HepG2 (cell line): ENCODE measurements around the gene ASF1B. TPM values are rescaled to one million over a fixed set of nuclear protein-coding genes. Genes with fewer than 3 reads are reported as not detected.
A peak's percentile ranks its signal among the peaks of the same experiment; 100 is the strongest.

Experiments used
- ADNP ChIP-seq: sonication (generic); formaldehyde crosslinking; IDR thresholded peaks from 2 replicates; pipeline ENCODE4 v1.4.0; 2020; ENCODE audit warnings: missing genetic modification reagents
- AGO1 ChIP-seq: fragments of 200-400 bp; formaldehyde crosslinking; IDR thresholded peaks from 2 replicates; pipeline ENCODE4 v1.6.1; 2017; ENCODE audit warnings: mild to moderate bottlenecking, low read depth, low read length, moderate library complexity; ENCODE audit not compliant: poor library complexity, severe bottlenecking
- HNRNPK ChIP-seq: fragments of 200-400 bp; formaldehyde crosslinking; IDR thresholded peaks from 2 replicates; pipeline ENCODE4 v1.6.1; 2018; ENCODE audit warnings: low read length, low read depth, moderate library complexity, mild to moderate bottlenecking; ENCODE audit not compliant: poor library complexity, severe bottlenecking
- HOXA5 ChIP-seq: sonication (generic); formaldehyde crosslinking; IDR thresholded peaks from 2 replicates; pipeline ENCODE4 v1.4.0; 2020; ENCODE audit warnings: missing genetic modification reagents
- IKZF1 ChIP-seq: fragments of 450-650 bp; IDR thresholded peaks from 2 replicates; pipeline ENCODE4 v1.7.1; 2016
- MEIS2 ChIP-seq: sonication (generic); formaldehyde crosslinking; IDR thresholded peaks from 2 replicates; pipeline ENCODE4 v1.9.0; 2021; ENCODE audit warnings: mild to moderate bottlenecking, missing genetic modification reagents
- MIXL1 ChIP-seq: IDR thresholded peaks from 2 replicates; pipeline ENCODE4 v1.6.1; 2016
- PHF20 ChIP-seq: sonication (generic); formaldehyde crosslinking; IDR thresholded peaks from 2 replicates; pipeline ENCODE4 v1.5.0; 2020; ENCODE audit warnings: mild to moderate bottlenecking, missing genetic modification reagents
- SALL1 ChIP-seq: sonication (generic); formaldehyde crosslinking; IDR thresholded peaks from 2 replicates; pipeline ENCODE4 v1.8.0; 2022; ENCODE audit warnings: mild to moderate bottlenecking, missing genetic modification reagents
- TCF7 ChIP-seq: sonication (generic); IDR thresholded peaks from 2 replicates; pipeline ENCODE4 v1.6.1; 2016; ENCODE audit warnings: antibody characterized with exemption, low read depth
- YY1 ChIP-seq: IDR thresholded peaks from 2 replicates; pipeline ENCODE4 v1.6.1; 2011; ENCODE audit warnings: low read length, low read depth, moderate library complexity, mild to moderate bottlenecking; ENCODE audit not compliant: insufficient read depth, insufficient replicate concordance
- ZFP36 ChIP-seq: fragments of 150-350 bp; IDR thresholded peaks from 2 replicates; pipeline ENCODE4 v1.6.1; 2018; ENCODE audit warnings: borderline replicate concordance, low read length, low read depth; ENCODE audit not compliant: partially characterized antibody
- ZMAT3 ChIP-seq: sonication (generic); formaldehyde crosslinking; conservative IDR thresholded peaks from 2 replicates; pipeline ENCODE4 v1.7.0; 2021; ENCODE audit warnings: missing genetic modification reagents
- ZNF251 ChIP-seq: sonication (generic); formaldehyde crosslinking; IDR thresholded peaks from 2 replicates; pipeline ENCODE4 v1.9.0; 2021; ENCODE audit warnings: mild to moderate bottlenecking, missing genetic modification reagents
- ZNF768 ChIP-seq: sonication (generic); formaldehyde crosslinking; IDR thresholded peaks from 2 replicates; pipeline ENCODE4 v1.4.0; 2020; ENCODE audit warnings: missing genetic modification reagents
- ZSCAN21 ChIP-seq: sonication (generic); formaldehyde crosslinking; IDR thresholded peaks from 2 replicates; pipeline ENCODE4 v1.8.0; 2022; ENCODE audit warnings: mild to moderate bottlenecking, missing genetic modification reagents, moderate library complexity, borderline replicate concordance
- polyA plus RNA-seq, 8 experiments: library from polyadenylated mRNA; depleted of rRNA in 3 of 8; stranded (reverse) in 7 of 8; unstranded in 1 of 8; fragments of >200 nt; fragmentation: Illumina TruSeq in 4 of 8; extraction: Trizol in 4 of 8; gene quantifications; 2 replicates each; pipeline versions ENCODE4 v1.2.1 to v1.2.3, GENCODE V29; 2011 to 2016; ENCODE audit warnings: low read depth in 4 of 8, missing spikeins in 1 of 8, mixed read lengths in 1 of 8; ENCODE audit not compliant: insufficient read depth in 1 of 8
- total RNA-seq, 5 experiments: library from RNA; depleted of rRNA; stranded (reverse); fragments of >200 nt; fragmentation: Illumina TruSeq; extraction: Trizol; gene quantifications; 2 replicates each; pipeline ENCODE4 v1.2.3, GENCODE V29; 2016; ENCODE audit warnings: low read depth in 1 of 5
- TF ChIP-seq, protein P1 (sequence below): sonication (generic); formaldehyde crosslinking; IDR thresholded peaks from 2 replicates; pipeline ENCODE4 v1.5.1; 2020; ENCODE audit warnings: mild to moderate bottlenecking, missing genetic modification reagents, moderate library complexity
- TF ChIP-seq, protein P2 (sequence below): sonication (generic); formaldehyde crosslinking; IDR thresholded peaks from 2 replicates; pipeline ENCODE4 v1.4.0; 2020; ENCODE audit warnings: missing genetic modification reagents, borderline replicate concordance
- TF ChIP-seq, protein P3 (sequence below): sonication (generic); formaldehyde crosslinking; IDR thresholded peaks from 2 replicates; pipeline ENCODE4 v1.5.0; 2020; ENCODE audit warnings: mild to moderate bottlenecking, missing genetic modification reagents, borderline replicate concordance

The ASF1B gene
- total and polyA plus RNA-seq, 2 of the 13 experiments (the other 11 are each of a cell fraction or from before 2014, with no cell fraction given): 18.2 to 24.8 TPM

DNA sequence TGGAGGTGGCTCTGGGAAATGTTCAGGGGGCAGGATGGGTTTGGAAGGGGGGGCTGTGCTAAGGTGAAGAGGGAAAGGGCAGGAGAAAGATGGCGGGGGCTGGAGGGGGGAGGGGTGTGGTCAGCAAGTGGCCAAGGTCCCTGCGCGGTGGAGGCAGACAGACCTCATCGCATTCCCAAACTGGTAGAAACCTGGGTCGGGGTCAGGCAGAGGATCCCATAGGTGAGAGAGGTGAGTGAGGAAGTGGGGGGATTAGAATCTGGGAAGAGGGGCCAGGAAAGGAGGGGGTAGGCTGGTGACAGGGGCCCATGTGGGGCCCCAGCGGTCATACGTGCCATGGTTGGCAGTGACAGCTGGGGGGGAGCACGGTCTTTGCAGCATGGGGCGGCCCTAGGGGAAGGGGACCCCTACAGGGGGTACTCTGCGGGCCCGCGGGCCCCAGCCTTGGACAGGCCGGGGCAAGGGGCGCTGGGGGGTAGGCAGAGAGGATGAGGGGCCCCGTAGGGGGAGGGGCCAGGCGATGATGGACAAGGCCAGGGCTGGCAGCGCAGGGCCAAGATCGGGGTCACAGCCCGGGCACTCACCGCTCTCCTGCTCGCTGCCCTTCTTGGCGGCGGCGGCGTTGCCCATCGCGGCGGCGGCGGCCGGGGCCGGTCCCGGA is 19.3 kb downstream of the ASF1B start (continued):
- TF ChIP-seq, protein P1, sequence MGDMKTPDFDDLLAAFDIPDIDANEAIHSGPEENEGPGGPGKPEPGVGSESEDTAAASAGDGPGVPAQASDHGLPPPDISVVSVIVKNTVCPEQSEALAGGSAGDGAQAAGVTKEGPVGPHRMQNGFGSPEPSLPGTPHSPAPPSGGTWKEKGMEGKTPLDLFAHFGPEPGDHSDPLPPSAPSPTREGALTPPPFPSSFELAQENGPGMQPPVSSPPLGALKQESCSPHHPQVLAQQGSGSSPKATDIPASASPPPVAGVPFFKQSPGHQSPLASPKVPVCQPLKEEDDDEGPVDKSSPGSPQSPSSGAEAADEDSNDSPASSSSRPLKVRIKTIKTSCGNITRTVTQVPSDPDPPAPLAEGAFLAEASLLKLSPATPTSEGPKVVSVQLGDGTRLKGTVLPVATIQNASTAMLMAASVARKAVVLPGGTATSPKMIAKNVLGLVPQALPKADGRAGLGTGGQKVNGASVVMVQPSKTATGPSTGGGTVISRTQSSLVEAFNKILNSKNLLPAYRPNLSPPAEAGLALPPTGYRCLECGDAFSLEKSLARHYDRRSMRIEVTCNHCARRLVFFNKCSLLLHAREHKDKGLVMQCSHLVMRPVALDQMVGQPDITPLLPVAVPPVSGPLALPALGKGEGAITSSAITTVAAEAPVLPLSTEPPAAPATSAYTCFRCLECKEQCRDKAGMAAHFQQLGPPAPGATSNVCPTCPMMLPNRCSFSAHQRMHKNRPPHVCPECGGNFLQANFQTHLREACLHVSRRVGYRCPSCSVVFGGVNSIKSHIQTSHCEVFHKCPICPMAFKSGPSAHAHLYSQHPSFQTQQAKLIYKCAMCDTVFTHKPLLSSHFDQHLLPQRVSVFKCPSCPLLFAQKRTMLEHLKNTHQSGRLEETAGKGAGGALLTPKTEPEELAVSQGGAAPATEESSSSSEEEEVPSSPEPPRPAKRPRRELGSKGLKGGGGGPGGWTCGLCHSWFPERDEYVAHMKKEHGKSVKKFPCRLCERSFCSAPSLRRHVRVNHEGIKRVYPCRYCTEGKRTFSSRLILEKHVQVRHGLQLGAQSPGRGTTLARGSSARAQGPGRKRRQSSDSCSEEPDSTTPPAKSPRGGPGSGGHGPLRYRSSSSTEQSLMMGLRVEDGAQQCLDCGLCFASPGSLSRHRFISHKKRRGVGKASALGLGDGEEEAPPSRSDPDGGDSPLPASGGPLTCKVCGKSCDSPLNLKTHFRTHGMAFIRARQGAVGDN (CRISPR knock-in tag): peak; percentile 31
- 0 out of 2 replicates have a peak, but pooled peaks have one; percentile 15 for TF ChIP-seq HOXA5 (CRISPR knock-in tag)
- TF ChIP-seq IKZF1: no peak
- TF ChIP-seq ADNP: no peak
- TF ChIP-seq HNRNPK: peak; percentile 78
- no peak for TF ChIP-seq ZFP36
- TF ChIP-seq PHF20 (CRISPR knock-in tag): 0 out of 2 replicates have a peak, but pooled peaks have one; percentile 23
- no peak for TF ChIP-seq SALL1 (CRISPR knock-in tag)
- TF ChIP-seq YY1: peak; percentile 61
- TF ChIP-seq MEIS2: 0 out of 2 replicates have a peak, but pooled peaks have one; percentile 29
- 0 out of 2 replicates have a peak, but pooled peaks have one; percentile 9 for TF ChIP-seq ZNF768 (CRISPR knock-in tag)
- TF ChIP-seq, protein P2, sequence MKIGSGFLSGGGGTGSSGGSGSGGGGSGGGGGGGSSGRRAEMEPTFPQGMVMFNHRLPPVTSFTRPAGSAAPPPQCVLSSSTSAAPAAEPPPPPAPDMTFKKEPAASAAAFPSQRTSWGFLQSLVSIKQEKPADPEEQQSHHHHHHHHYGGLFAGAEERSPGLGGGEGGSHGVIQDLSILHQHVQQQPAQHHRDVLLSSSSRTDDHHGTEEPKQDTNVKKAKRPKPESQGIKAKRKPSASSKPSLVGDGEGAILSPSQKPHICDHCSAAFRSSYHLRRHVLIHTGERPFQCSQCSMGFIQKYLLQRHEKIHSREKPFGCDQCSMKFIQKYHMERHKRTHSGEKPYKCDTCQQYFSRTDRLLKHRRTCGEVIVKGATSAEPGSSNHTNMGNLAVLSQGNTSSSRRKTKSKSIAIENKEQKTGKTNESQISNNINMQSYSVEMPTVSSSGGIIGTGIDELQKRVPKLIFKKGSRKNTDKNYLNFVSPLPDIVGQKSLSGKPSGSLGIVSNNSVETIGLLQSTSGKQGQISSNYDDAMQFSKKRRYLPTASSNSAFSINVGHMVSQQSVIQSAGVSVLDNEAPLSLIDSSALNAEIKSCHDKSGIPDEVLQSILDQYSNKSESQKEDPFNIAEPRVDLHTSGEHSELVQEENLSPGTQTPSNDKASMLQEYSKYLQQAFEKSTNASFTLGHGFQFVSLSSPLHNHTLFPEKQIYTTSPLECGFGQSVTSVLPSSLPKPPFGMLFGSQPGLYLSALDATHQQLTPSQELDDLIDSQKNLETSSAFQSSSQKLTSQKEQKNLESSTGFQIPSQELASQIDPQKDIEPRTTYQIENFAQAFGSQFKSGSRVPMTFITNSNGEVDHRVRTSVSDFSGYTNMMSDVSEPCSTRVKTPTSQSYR (CRISPR knock-in tag): 0 out of 2 replicates have a peak, but pooled peaks have one; percentile 6
- TF ChIP-seq ZMAT3 (CRISPR knock-in tag): 0 out of 2 replicates have a peak, but pooled peaks have one; percentile 36
- TF ChIP-seq TCF7: no peak
- no peak for TF ChIP-seq ZSCAN21 (CRISPR knock-in tag)
- TF ChIP-seq, protein P3, sequence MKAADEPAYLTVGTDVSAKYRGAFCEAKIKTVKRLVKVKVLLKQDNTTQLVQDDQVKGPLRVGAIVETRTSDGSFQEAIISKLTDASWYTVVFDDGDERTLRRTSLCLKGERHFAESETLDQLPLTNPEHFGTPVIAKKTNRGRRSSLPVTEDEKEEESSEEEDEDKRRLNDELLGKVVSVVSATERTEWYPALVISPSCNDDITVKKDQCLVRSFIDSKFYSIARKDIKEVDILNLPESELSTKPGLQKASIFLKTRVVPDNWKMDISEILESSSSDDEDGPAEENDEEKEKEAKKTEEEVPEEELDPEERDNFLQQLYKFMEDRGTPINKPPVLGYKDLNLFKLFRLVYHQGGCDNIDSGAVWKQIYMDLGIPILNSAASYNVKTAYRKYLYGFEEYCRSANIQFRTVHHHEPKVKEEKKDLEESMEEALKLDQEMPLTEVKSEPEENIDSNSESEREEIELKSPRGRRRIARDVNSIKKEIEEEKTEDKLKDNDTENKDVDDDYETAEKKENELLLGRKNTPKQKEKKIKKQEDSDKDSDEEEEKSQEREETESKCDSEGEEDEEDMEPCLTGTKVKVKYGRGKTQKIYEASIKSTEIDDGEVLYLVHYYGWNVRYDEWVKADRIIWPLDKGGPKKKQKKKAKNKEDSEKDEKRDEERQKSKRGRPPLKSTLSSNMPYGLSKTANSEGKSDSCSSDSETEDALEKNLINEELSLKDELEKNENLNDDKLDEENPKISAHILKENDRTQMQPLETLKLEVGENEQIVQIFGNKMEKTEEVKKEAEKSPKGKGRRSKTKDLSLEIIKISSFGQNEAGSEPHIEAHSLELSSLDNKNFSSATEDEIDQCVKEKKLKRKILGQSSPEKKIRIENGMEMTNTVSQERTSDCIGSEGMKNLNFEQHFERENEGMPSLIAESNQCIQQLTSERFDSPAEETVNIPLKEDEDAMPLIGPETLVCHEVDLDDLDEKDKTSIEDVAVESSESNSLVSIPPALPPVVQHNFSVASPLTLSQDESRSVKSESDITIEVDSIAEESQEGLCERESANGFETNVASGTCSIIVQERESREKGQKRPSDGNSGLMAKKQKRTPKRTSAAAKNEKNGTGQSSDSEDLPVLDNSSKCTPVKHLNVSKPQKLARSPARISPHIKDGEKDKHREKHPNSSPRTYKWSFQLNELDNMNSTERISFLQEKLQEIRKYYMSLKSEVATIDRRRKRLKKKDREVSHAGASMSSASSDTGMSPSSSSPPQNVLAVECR (CRISPR knock-in tag): peak; percentile 37
- no peak for TF ChIP-seq MIXL1 (CRISPR knock-in tag)
- peak; percentile 7 for TF ChIP-seq AGO1
- TF ChIP-seq ZNF251 (CRISPR knock-in tag): no peak
